Measurements from ENCODE around the gene SOX2. TPM values are rescaled to one million over a fixed set of nuclear protein-coding genes. Genes with fewer than 3 reads are reported as not detected.

The SOX2 gene

Small RNAs within 50 kb of the gene (small RNA-seq; reads per million reads assigned to genes)
- not detected for gene RF01954 (ENCODE audit: insufficient read depth)

Measured in mesendoderm (in vitro differentiated cells).